GM12878 (cell line): ENCODE measurements around the gene PRSS2. TPM values are rescaled to one million over a fixed set of nuclear protein-coding genes. Genes with fewer than 3 reads are reported as not detected.

Experiments
- ETV6 ChIP-seq, 2 experiments: fragments of 450-650 bp in 1 of 2; IDR thresholded peaks in 1 of 2; conservative IDR thresholded peaks in 1 of 2; 2 replicates each; pipeline ENCODE4 v1.6.1; 2014; ENCODE audit warnings: antibody characterized with exemption in 1 of 2, borderline replicate concordance in 1 of 2, low read depth in 1 of 2, mild to moderate bottlenecking in 1 of 2, moderate library complexity in 1 of 2
- MEF2A ChIP-seq: IDR thresholded peaks from 2 replicates; pipeline ENCODE4 v1.6.1; 2011; ENCODE audit warnings: low read depth, mild to moderate bottlenecking, low read length, moderate library complexity; ENCODE audit not compliant: insufficient read depth
- NBN ChIP-seq: fragments of 450-650 bp; IDR thresholded peaks from 2 replicates; pipeline ENCODE4 v1.6.1; 2016
- NR2C1 ChIP-seq: fragments of 450-650 bp; IDR thresholded peaks from 2 replicates; pipeline ENCODE4 v1.6.1; 2017; ENCODE audit warnings: antibody characterized with exemption, mild to moderate bottlenecking, moderate library complexity
- POLR2AphosphoS5 ChIP-seq: IDR thresholded peaks from 2 replicates; pipeline ENCODE4 v1.6.1; 2011; ENCODE audit warnings: mild to moderate bottlenecking, low read length, inconsistent platforms
- POU2F2 ChIP-seq: IDR thresholded peaks from 3 replicates; pipeline ENCODE4 v1.6.1; 2011; ENCODE audit warnings: low read depth, mild to moderate bottlenecking, low read length, borderline replicate concordance
- RFX5 ChIP-seq: IDR thresholded peaks from 2 replicates; pipeline ENCODE4 v1.6.1; 2011; ENCODE audit warnings: low read depth, low read length, improper control_type of control experiment
- SP1 ChIP-seq: IDR thresholded peaks from one replicate; pipeline ENCODE4 v1.6.1; 2011; ENCODE audit warnings: low read depth, low read length
- ZNF217 ChIP-seq: fragments of 450-650 bp; IDR thresholded peaks from 2 replicates; pipeline ENCODE4 v1.6.1; 2017; ENCODE audit warnings: antibody characterized with exemption, mild to moderate bottlenecking
- ZNF274 ChIP-seq: IDR thresholded peaks from one replicate; pipeline ENCODE4 v1.8.0; 2011; ENCODE audit not compliant: insufficient read length, insufficient read depth
- polyA plus RNA-seq, 11 experiments: library from polyadenylated mRNA; depleted of rRNA in 4 of 11; unstranded in 6 of 11; stranded (reverse) in 5 of 11; fragments of >200 nt; fragmentation: Nextera tagmentation in 4 of 11; fragmentation: Illumina TruSeq in 1 of 11; extraction: Ambion mirVana in 4 of 11; extraction: Trizol in 1 of 11; gene quantifications; 1 replicate in 1 of 11; 2 replicates in 10 of 11; pipeline versions ENCODE4 v1.2.1 to v1.2.3, GENCODE V29; 2011 to 2016; ENCODE audit warnings: inconsistent platforms in 2 of 11, missing spikeins in 2 of 11, low read depth in 1 of 11
- total RNA-seq, 4 experiments: library from RNA; depleted of rRNA in 3 of 4; stranded (reverse); fragments of >200 nt in 3 of 4; fragmentation: Illumina TruSeq in 1 of 4; extraction: Trizol in 1 of 4; gene quantifications; 2 replicates each; pipeline versions ENCODE4 v1.2.1 to v1.2.3, GENCODE V29; 2013 to 2021
- TF ChIP-seq, protein P1 (sequence below): fragments of 450-650 bp; IDR thresholded peaks from 2 replicates; pipeline ENCODE4 v1.6.1; 2017; ENCODE audit warnings: mild to moderate bottlenecking, low read depth, inconsistent platforms; ENCODE audit not compliant: poor library complexity, severe bottlenecking
- TF ChIP-seq, protein P2 (sequence below): IDR thresholded peaks from 2 replicates; pipeline ENCODE4 v1.6.1; 2012; ENCODE audit warnings: low read depth, low read length, improper control_type of control experiment
- TF ChIP-seq, protein P3 (sequence below): fragments of 450-650 bp; IDR thresholded peaks from 2 replicates; pipeline ENCODE4 v1.6.1; 2018; ENCODE audit warnings: borderline replicate concordance, mild to moderate bottlenecking; ENCODE audit not compliant: partially characterized antibody
- TF ChIP-seq, protein P4 (sequence below): fragments of 450-650 bp; formaldehyde crosslinking; IDR thresholded peaks from 2 replicates; pipeline ENCODE4 v1.4.0; 2020; ENCODE audit warnings: mild to moderate bottlenecking, moderate library complexity
- TF ChIP-seq, protein P5 (sequence below): fragments of 450-650 bp; formaldehyde crosslinking; IDR thresholded peaks from 2 replicates; pipeline ENCODE4 v1.5.0; 2022; ENCODE audit warnings: mild to moderate bottlenecking, missing genetic modification characterization

PRSS2 gene
- total and polyA plus RNA-seq, 10 of the 15 experiments (the other 5 are each of a cell fraction or from before 2014, with no cell fraction given), result 0.21 to 28.8 (median 0.41) TPM; not detected in 7

DNA sequence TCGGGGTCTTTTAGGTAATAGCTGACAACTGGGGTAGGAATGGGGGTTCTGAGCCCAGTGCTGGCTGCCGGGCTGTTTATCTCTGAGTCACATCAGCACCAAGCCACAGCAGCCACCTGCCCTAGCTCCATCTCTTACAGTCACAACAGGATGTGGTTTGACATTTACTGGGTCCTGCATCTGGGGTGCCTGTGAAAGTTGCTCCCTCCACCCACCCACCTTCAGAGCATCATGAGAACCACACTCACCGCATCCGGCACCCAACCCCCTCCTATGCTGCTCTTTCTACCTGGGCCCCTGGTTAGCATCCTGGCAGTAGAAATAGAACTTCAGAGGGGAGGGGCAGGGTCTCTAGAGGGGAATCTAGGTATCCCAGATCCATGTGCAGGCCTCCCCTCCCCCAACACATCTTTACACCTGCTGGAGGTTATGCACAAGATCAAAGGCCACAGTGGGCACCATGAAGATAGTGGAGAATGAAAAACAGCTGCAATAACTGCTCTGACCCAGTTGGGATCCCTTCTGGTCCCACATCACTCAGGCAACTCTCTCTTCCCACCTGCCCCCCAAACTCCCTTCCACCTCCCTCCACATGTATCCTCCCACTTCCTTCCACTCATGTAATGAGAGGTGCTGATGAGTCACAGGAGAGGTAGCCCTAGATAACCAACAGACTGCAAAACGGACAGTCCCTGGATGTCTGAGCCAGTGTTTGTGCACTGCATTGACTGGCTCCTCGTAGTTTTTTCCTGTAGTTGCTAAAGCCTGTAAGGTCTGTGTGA, 38.2 kb downstream of the PRSS2 start (continued):
- TF ChIP-seq, protein P1, sequence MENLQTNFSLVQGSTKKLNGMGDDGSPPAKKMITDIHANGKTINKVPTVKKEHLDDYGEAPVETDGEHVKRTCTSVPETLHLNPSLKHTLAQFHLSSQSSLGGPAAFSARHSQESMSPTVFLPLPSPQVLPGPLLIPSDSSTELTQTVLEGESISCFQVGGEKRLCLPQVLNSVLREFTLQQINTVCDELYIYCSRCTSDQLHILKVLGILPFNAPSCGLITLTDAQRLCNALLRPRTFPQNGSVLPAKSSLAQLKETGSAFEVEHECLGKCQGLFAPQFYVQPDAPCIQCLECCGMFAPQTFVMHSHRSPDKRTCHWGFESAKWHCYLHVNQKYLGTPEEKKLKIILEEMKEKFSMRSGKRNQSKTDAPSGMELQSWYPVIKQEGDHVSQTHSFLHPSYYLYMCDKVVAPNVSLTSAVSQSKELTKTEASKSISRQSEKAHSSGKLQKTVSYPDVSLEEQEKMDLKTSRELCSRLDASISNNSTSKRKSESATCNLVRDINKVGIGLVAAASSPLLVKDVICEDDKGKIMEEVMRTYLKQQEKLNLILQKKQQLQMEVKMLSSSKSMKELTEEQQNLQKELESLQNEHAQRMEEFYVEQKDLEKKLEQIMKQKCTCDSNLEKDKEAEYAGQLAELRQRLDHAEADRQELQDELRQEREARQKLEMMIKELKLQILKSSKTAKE, result peak; percentile 97
- TF ChIP-seq POLR2AphosphoS5 (peak; percentile 78), NR2C1 (peak; percentile 12; the same call in 1 of the 2 replicates), ZNF217 (peak; percentile 65; the same call in 1 of the 2 replicates), ZNF274 (no peak), MEF2A (peak; percentile 90), NBN (peak; percentile 99), ETV6 (conservative IDR thresholded peaks at IDR 0.05 in 1 of 2, IDR thresholded peaks at IDR 0.05 in 1 of 2; ENCODE audit: borderline replicate concordance in 1 of 2, low read depth in 1 of 2) (peak in 1 of 2 experiments; percentile 70; a peak in 2 of 4 replicates), SP1 (peak; percentile 95), RFX5 (no peak), POU2F2 (peak; percentile 96; the same call in 2 of the 3 replicates)
- TF ChIP-seq, protein P2, sequence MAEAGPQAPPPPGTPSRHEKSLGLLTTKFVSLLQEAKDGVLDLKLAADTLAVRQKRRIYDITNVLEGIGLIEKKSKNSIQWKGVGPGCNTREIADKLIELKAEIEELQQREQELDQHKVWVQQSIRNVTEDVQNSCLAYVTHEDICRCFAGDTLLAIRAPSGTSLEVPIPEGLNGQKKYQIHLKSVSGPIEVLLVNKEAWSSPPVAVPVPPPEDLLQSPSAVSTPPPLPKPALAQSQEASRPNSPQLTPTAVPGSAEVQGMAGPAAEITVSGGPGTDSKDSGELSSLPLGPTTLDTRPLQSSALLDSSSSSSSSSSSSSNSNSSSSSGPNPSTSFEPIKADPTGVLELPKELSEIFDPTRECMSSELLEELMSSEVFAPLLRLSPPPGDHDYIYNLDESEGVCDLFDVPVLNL, result no peak
- TF ChIP-seq, protein P3, sequence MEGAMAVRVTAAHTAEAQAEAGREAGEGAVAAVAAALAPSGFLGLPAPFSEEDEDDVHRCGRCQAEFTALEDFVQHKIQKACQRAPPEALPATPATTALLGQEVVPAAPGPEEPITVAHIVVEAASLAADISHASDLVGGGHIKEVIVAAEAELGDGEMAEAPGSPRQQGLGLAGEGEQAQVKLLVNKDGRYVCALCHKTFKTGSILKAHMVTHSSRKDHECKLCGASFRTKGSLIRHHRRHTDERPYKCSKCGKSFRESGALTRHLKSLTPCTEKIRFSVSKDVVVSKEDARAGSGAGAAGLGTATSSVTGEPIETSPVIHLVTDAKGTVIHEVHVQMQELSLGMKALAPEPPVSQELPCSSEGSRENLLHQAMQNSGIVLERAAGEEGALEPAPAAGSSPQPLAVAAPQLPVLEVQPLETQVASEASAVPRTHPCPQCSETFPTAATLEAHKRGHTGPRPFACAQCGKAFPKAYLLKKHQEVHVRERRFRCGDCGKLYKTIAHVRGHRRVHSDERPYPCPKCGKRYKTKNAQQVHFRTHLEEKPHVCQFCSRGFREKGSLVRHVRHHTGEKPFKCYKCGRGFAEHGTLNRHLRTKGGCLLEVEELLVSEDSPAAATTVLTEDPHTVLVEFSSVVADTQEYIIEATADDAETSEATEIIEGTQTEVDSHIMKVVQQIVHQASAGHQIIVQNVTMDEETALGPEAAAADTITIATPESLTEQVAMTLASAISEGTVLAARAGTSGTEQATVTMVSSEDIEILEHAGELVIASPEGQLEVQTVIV, result no peak
- TF ChIP-seq, protein P4, sequence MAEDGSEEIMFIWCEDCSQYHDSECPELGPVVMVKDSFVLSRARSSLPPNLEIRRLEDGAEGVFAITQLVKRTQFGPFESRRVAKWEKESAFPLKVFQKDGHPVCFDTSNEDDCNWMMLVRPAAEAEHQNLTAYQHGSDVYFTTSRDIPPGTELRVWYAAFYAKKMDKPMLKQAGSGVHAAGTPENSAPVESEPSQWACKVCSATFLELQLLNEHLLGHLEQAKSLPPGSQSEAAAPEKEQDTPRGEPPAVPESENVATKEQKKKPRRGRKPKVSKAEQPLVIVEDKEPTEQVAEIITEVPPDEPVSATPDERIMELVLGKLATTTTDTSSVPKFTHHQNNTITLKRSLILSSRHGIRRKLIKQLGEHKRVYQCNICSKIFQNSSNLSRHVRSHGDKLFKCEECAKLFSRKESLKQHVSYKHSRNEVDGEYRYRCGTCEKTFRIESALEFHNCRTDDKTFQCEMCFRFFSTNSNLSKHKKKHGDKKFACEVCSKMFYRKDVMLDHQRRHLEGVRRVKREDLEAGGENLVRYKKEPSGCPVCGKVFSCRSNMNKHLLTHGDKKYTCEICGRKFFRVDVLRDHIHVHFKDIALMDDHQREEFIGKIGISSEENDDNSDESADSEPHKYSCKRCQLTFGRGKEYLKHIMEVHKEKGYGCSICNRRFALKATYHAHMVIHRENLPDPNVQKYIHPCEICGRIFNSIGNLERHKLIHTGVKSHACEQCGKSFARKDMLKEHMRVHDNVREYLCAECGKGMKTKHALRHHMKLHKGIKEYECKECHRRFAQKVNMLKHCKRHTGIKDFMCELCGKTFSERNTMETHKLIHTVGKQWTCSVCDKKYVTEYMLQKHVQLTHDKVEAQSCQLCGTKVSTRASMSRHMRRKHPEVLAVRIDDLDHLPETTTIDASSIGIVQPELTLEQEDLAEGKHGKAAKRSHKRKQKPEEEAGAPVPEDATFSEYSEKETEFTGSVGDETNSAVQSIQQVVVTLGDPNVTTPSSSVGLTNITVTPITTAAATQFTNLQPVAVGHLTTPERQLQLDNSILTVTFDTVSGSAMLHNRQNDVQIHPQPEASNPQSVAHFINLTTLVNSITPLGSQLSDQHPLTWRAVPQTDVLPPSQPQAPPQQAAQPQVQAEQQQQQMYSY (CRISPR knock-in tag), result no peak
- TF ChIP-seq, protein P5, sequence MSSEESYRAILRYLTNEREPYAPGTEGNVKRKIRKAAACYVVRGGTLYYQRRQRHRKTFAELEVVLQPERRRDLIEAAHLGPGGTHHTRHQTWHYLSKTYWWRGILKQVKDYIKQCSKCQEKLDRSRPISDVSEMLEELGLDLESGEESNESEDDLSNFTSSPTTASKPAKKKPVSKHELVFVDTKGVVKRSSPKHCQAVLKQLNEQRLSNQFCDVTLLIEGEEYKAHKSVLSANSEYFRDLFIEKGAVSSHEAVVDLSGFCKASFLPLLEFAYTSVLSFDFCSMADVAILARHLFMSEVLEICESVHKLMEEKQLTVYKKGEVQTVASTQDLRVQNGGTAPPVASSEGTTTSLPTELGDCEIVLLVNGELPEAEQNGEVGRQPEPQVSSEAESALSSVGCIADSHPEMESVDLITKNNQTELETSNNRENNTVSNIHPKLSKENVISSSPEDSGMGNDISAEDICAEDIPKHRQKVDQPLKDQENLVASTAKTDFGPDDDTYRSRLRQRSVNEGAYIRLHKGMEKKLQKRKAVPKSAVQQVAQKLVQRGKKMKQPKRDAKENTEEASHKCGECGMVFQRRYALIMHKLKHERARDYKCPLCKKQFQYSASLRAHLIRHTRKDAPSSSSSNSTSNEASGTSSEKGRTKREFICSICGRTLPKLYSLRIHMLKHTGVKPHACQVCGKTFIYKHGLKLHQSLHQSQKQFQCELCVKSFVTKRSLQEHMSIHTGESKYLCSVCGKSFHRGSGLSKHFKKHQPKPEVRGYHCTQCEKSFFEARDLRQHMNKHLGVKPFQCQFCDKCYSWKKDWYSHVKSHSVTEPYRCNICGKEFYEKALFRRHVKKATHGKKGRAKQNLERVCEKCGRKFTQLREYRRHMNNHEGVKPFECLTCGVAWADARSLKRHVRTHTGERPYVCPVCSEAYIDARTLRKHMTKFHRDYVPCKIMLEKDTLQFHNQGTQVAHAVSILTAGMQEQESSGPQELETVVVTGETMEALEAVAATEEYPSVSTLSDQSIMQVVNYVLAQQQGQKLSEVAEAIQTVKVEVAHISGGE (CRISPR knock-in tag), result no peak; the same call in 1 of the 2 replicates
